Measurements from ENCODE around the gene HCN3. TPM values are rescaled to one million over a fixed set of nuclear protein-coding genes. Genes with fewer than 3 reads are reported as not detected.

Gene HCN3
- total and polyA plus RNA-seq, 2 of the 13 experiments (the other 11 are each of a cell fraction or from before 2014, with no cell fraction given) = 2.4 to 10.2 TPM

GRCh38 chr1:155255243-155256007 lies 21.8 kb upstream of the HCN3 start, which contains the start of gene ENTREP3 (continued):
- TF ChIP-seq LRRFIP1 (CRISPR knock-in tag; conservative IDR thresholded peaks at IDR 0.05) (no peak), CHD2 (IDR thresholded peaks at IDR 0.05; ENCODE audit: low read depth, low read length) (0 out of 2 replicates have a peak, but pooled peaks have one; percentile 50), STAT5B (CRISPR knock-in tag; IDR thresholded peaks at IDR 0.05) (no peak), KMT2B (CRISPR knock-in tag; IDR thresholded peaks at IDR 0.05) (peak; percentile 66), ARNTL (CRISPR knock-in tag; IDR thresholded peaks at IDR 0.05) (peak; percentile 56; the same call in 1 of the 2 replicates), E2F1 (CRISPR knock-in tag; IDR thresholded peaks at IDR 0.05) (0 out of 2 replicates have a peak, but pooled peaks have one; percentile 38), POLR2A (IDR thresholded peaks at IDR 0.05; ENCODE audit: insufficient read depth in 1 of 2, low read depth in 2 of 2, low read length in 2 of 2) (peak in 1 of 2 experiments; percentile 83; a peak in 2 of 4 replicates), ZFAT (CRISPR knock-in tag; conservative IDR thresholded peaks at IDR 0.05) (no peak), ZNF878 (CRISPR knock-in tag; IDR thresholded peaks at IDR 0.05) (no peak), NFE2L1 (CRISPR knock-in tag; IDR thresholded peaks at IDR 0.05; ENCODE audit: borderline replicate concordance) (no peak), CEBPG (CRISPR knock-in tag; IDR thresholded peaks at IDR 0.05) (no peak), ZBTB49 (CRISPR knock-in tag; IDR thresholded peaks at IDR 0.05; ENCODE audit: borderline replicate concordance) (no peak), ZNF883 (CRISPR knock-in tag; IDR thresholded peaks at IDR 0.05; ENCODE audit: not compliant biosample characterization) (no peak), MAX (IDR thresholded peaks at IDR 0.05) (peak; percentile 61; the same call in 1 of the 2 replicates), E2F2 (CRISPR knock-in tag; IDR thresholded peaks at IDR 0.05; ENCODE audit: borderline replicate concordance) (no peak), GATAD1 (CRISPR knock-in tag; IDR thresholded peaks at IDR 0.05) (peak; percentile 78), LBX2 (CRISPR knock-in tag; IDR thresholded peaks at IDR 0.05; ENCODE audit: borderline replicate concordance) (no peak), ZNF781 (CRISPR knock-in tag; IDR thresholded peaks at IDR 0.05; ENCODE audit: borderline replicate concordance, not compliant biosample characterization) (no peak), HNRNPLL (IDR thresholded peaks at IDR 0.05; ENCODE audit: low read depth, low read length, poor library complexity, severe bottlenecking) (peak; percentile 48), ZFX (CRISPR knock-in tag; IDR thresholded peaks at IDR 0.05; ENCODE audit: low read depth) (peak; percentile 62; the same call in 1 of the 2 replicates), ZNF577 (CRISPR knock-in tag; IDR thresholded peaks at IDR 0.05; ENCODE audit: borderline replicate concordance, low read depth) (no peak), MLLT10 (CRISPR knock-in tag; IDR thresholded peaks at IDR 0.05) (no peak)
